ENCODE results near the gene MT1F.

DNA sequence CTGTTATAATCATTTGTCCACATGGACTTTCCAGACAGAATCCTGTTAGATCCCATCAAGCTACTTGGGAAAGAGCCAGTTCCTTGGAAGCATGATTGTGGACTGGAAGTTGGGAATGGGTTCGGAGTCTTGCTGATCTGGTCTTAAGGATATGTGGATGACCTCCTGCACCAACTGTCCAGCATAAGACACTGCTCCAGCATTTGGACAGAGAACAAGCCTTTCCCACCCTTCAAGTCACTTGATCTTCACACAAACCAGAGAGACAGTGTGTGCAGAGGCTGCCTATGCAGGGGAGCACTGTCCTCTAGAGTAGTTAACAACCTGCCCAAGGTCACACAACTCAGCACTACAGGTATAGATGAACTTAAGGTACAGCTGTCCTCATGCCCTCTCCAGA, 11.9 kb upstream of the MT1F start:
- TF ChIP-seq, protein P1, sequence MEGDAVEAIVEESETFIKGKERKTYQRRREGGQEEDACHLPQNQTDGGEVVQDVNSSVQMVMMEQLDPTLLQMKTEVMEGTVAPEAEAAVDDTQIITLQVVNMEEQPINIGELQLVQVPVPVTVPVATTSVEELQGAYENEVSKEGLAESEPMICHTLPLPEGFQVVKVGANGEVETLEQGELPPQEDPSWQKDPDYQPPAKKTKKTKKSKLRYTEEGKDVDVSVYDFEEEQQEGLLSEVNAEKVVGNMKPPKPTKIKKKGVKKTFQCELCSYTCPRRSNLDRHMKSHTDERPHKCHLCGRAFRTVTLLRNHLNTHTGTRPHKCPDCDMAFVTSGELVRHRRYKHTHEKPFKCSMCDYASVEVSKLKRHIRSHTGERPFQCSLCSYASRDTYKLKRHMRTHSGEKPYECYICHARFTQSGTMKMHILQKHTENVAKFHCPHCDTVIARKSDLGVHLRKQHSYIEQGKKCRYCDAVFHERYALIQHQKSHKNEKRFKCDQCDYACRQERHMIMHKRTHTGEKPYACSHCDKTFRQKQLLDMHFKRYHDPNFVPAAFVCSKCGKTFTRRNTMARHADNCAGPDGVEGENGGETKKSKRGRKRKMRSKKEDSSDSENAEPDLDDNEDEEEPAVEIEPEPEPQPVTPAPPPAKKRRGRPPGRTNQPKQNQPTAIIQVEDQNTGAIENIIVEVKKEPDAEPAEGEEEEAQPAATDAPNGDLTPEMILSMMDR (IDR thresholded peaks at IDR 0.05): no peak
- no peak for TF ChIP-seq EZH2 (IDR thresholded peaks at IDR 0.05; ENCODE audit: borderline replicate concordance, insufficient read depth, low read depth, low read length, poor library complexity, severe bottlenecking)
